ENCODE data around the gene RABGEF1.
"Not testable (repeated sequence)": the region's sequence is repeated elsewhere in the genome, so short reads cannot be mapped to it uniquely, and the experiment has no call there.

The RABGEF1 gene

GRCh38 chr7:66740302-66740979 is at the start of gene RABGEF1:
RABGEF1 (plus strand) TSS chr7:66740733; CDS start chr7:66771900, 31,167 bp downstream.
- DNase-seq: peak; percentile 85 to 88

GRCh38 chr7:66693331-66693730 is 47.2 kb upstream of the RABGEF1 start:
- no peak for DNase-seq

DNA sequence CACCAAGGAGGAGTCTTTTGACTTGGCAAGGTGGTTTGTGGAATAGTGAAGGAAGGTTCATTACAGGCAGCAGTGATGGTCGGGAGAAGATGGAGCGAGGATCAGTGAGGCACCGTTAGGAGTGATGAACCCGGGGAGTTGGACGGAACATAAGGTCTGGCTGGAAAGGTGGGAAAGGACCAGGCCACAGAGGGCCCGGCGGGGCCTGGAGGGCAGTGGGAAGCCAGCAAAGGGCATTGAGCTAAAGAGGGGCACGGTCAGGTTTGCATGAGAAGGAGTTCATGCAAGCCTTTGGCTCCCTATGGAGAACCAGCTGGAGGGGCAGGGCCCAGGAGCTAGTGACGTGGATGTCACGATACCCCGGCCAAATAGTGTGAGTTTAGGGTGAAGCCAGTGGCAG is 46.2 kb upstream of the RABGEF1 start:
- no peak for DNase-seq

DNA sequence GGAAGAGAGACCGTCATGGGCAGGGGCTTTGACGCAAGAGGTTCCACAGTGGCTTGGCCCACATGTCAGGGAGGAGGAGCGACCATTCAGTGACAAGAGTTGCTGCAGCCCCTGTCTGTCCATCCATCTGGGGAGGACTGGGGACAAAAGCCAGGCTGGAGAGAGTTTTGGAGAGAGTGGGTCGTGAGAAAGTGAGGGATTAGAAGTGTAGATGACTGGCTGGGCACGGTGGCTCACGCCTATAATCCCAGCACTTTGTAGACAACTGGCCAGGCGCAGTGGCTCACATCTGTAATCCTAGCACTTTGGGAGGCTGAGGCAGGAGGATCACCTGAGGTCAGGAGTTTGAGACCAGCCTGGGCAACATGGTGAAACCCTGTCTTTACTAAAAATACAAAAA is 45.1 kb upstream of the RABGEF1 start:
- not testable (repeated sequence) for DNase-seq

GRCh38 chr7:66696134-66696533 is 44.4 kb upstream of the RABGEF1 start:
- DNase-seq: not testable (repeated sequence)

DNA sequence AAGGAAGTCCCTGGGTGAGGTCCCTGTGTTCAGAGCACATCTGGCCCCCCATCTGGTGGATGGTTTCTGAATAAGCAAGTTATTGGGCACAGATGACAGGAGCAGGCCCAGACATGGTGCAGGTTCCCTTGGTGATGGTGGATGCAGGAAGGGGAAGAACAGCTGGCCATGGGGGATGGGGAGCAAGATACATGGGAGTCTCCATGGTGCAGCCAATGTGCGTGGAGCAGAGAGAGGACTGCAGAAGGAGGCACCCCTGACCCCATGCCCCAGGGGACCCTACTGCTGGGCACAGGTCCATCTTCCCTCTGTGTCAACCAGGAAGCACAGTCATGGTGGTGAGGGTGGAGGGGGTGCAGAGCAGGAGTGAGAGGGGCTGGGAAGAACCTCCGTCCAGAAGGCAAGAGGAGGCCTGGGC is 43.8 kb upstream of the RABGEF1 start:
- DNase-seq: no peak

DNA sequence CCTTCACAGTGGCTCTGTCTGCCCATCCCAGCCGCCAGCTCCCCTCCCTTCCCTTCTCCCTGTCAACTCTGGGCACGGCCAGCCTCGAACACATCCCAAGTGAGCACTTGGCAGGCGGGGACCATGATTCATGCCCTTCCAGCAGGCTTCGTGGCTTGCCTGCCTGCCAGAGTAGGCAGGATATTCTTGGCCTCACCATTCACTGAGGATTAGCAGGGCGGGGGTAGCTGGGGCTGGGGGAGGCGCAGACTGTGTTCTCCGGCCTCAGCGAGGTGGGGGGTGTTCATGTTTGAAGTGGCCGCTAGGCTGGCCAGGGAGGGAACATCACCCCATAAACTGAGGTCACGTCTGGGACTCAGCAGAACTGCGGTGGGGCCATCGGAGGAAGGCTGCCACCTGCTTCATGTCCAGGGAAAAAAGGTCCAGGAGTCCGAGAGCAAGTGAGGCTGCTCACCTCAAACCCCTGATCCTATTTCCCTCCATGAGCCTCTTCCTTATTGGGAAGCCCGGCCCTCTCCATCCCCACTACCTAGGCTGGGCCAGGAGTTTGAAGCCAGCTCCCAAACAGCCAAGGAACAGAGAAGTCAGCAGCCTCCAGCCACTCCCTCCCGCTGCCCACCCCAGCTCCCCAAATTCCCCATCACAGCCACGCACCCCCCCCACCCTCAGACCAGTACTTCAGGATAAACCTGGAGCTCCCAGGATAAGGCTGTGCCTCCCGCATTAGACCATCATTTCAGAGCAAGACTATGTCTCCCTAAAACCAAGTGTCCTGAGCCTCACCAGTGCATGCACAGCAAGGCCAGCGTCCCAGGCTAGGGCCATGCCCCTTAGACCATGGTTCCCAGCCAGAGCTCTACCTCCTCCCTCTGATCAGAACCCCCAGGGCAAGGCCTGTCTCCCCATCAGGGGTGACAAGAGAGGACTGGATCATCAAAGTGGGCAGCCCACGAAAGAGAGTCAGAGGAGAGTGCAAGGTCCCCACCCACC is 42.8 kb upstream of the RABGEF1 start:
- no peak for DNase-seq

- DNase-seq: no peak
These were observed 41.8 kb upstream of the RABGEF1 start for GRCh38 chr7:66698652-66699205.

DNA sequence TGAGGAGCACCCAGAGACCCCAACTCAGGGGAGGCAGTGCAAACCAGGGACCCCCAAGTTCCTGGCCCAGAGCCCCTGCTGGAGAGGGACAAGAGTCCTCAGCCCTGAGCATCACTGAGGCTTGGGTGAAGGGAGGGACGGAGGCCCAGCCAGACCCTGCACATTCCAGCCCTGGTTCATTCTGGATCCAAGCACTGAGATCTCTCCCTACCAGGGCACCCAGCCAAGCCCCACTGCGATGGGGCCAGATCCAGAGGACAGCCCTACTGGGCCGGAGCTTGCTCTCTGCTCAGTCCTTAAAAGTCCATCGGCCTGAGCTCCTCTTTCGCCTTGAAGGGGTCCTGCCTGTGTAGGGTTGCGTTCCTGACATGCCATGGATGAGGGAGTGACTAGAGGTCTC is 40.5 kb upstream of the RABGEF1 start:
- no peak for DNase-seq

GRCh38 chr7:66700633-66701131 is 39.9 kb upstream of the RABGEF1 start:
- no peak for DNase-seq

DNA sequence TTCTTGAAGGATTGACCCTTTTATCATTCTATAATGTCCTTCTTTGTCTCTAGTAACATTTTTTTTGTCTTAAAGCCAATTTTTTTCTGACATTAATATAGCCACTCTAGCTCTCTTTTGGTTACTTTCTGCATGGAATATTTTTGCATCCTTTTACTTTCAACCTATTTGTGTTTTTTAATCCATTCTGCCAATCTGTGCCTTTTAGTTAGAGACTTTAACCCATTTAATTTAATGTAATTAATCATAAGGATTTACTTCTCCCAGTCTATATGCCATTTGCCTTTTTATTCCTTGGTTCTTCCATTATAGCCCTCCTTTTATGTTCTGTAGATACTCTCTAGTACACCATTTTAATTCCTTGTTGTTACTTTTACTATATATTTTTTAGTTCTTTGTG is 32.7 kb upstream of the RABGEF1 start:
- DNase-seq: no peak

GRCh38 chr7:66710752-66711151 is 29.8 kb upstream of the RABGEF1 start:
- DNase-seq: not testable (repeated sequence)

- DNase-seq: no peak
These were observed 26.8 kb upstream of the RABGEF1 start for GRCh38 chr7:66713687-66714086.

- DNase-seq: not testable (repeated sequence)
These were observed 23.9 kb upstream of the RABGEF1 start for GRCh38 chr7:66716634-66717033.

GRCh38 chr7:66720561-66720960 is 20.0 kb upstream of the RABGEF1 start:
- peak; percentile 70 to 81 for DNase-seq

DNA sequence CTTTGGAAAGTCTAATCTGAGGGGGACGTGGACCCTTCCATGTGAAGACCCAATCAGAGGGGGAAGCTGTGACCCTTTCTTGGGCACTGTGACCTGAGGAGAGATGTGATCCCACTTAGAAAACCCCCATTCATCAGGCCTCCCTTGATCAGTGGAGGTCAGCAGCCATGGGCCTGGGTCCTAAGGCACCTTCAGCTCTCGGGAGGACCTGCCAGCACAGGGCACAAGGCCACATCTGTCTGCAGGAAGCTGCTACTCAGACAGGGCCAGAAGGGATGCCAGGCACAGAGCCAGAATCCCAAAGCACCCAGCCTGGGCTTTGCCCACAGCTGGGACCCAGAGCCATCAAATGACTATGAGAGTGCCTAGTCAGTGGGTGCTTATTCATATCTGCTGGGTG is 14.7 kb upstream of the RABGEF1 start:
- no peak for DNase-seq

DNA sequence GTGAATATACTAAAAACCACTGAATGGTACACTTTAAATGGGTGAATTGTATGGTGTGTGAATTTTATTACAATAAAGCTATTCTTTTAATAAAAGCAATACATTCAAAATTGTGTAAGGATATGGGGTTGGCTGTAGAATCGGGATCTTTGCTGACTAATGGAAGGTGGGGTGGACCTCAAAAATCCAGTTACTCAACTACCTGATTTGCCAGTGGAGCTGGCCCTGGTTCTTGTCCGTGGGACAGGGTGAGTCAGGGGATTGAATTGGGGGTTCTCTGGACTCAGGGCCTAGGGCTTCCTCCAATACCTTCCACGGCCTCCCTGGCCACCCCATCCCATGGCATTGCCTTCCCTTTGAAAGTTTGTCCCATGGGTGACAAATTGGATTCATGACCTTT is 13.5 kb upstream of the RABGEF1 start:
- DNase-seq: no peak

GRCh38 chr7:66728571-66728970 is 12.0 kb upstream of the RABGEF1 start:
- no peak for DNase-seq

- DNase-seq: no peak
These were observed 11.3 kb upstream of the RABGEF1 start for GRCh38 chr7:66729274-66729673.

GRCh38 chr7:66731986-66732385 is 8.5 kb upstream of the RABGEF1 start:
- DNase-seq: no peak

DNA sequence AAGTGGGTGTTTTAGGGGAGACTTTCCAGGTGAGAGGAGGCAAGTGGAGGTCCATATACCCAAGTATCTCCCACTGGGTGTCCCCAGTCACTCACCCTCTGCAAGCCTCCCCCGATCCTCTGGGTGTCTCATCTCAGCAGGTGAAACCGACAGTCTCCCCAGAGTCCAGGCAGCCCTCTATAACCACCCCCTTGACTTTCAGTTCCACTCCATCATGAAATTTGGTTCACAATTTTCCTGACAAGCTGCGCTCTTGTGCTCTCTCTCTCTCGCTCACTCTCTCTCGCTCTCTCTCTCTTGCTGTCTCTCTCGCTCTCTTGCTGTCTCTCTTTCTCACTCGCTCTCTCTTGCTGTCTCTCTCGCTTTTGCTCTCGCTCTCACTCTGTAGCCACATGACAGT is 8.1 kb upstream of the RABGEF1 start:
- DNase-seq: no peak

- DNase-seq: no peak
These were observed 6.5 kb upstream of the RABGEF1 start for GRCh38 chr7:66734006-66734405.

GRCh38 chr7:66735154-66735553 is 5.4 kb upstream of the RABGEF1 start:
- no peak for DNase-seq

DNA sequence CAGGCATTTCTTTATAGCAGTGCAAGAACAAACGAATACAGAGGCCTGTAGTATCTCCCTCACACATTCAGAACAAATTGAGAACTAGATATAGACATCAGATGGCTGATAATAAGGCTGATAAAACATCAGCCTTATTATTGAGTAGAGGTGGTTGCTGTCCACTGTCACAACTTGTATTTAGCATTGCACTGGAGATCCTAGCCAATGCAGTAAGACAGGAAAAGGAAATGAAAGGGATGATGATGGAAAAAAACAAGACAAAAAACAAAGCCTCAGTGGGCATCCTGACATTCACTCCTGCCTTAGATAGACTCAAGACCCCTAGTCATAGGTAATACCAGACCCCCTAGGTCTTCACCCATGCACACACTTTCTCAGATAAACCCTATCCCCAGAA is 4.7 kb upstream of the RABGEF1 start:
- DNase-seq: no peak
